ENCODE data around the gene CBARP.

CBARP gene

DNA sequence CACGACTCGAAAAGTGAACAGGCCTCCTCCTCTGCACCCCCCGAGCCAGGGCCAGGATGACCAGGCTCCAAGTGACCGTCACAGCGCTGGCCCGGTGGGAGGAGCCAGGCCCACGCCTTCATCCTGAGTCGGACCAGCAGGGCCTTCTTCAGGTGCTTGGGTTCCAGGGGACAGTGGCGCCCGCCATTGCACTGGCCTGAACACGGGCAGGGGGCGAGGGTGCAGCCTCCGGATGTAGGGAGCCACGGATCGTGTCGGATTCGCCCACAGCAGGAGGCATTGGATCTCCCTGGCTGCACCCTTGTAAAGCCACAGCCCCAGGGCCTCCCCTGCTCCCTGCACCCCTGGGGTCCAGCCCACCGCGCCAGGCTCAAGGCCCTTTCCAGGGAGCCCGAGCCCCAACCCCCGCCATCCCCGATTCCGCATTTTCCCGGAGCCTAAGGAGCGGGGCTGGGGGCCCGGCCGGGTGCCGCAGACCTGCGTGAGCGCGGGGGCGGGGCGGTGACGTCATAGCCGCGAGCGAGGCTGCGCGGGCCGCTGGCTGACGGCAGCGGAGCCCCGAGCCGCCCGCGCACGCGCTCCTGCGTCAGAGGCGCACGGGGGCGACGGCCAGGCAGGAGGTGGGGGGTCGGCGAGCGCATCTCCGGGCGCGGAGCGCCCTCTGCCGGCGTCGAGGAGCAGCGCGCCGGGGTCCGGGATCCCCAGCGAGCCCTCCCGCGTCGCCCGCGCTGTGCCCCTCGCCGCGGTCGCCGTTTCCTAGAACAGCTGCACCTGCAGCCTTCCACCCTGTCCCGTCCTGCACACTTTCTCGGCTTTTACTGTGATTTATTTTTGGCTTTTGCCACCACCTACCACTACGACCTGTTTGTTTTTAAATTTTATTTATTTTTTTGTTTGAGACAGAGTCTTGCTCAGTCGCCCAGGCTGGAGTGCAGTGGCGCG is 2.3 kb upstream of the CBARP start:
- DNase-seq (ENCODE audit: low spot score) = peak; percentile 80

- DNase-seq (ENCODE audit: low spot score) = no peak
These were observed 1.6 kb upstream of the CBARP start for GRCh38 chr19:1239420-1239795.

DNA sequence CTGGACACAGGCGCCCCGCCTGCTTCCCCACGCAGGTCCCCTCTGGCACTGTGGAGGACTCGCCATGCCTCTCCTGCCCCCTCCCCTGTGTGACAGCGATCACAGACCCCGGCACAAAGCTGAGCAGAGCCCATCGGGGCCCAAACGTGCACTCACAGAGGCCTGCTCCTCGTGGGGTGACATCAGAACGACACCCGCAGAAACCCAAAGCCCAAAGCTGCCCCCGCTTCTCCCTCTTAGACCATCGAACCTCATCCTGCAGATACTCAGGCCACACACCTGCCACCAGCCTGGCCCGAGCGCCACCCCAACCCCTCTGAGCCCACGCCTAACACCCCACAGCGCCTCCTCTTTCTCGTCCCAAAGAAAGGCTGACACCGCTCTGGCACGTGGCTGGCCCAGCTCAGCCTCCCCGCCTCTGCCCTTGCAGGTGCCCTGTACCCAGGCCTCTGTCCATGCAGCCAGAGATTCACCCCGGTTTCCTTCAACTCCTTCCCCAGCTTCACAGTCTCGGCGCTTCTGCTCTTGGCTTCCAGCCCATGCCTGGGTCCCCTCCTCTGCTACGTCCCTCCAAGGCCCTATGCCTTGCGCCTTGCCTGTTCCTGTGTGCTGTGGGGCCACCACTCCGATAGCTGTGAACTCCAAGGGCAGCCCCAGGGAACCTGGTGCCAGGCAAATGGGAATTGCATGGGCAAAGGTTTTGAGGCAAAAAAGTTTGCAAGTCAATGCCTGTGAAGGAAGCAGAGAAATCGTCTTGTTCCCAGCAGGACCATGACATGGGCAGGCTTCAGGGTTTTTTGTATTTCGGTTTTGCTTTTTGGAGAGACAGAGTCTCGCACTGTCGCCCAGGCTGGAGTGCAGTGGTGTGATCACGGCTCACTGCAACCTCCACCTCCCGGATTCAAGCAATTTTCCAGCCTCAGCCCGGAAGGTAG is 831 bp upstream of the CBARP start:
- DNase-seq (ENCODE audit: low spot score) = no peak

GRCh38 chr19:1237027-1237659 is 662 bp downstream of the CBARP start:
- DNase-seq (ENCODE audit: low spot score) = no peak

DNA sequence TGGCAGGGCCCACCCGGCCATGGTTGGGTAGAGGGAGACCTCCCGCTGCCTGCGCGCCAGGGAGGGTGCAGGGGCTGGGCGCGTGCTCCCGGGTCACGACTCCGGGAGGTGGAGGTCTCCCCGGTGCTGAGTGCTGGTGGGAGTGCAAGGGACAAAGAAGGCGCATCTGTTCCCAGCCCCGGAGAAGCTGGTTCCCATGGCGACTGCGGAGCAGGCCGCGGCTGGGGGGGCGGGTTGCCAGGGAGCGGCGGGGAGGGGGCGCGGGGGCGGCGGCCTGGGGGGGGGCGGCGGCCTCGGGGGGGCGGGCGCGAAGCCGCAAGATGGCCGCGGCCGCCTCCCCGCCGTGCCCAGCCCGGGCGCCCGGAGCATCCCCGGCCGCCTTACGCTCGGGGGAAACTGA is 1.2 kb downstream of the CBARP start:
- no peak for DNase-seq (ENCODE audit: low spot score)

DNA sequence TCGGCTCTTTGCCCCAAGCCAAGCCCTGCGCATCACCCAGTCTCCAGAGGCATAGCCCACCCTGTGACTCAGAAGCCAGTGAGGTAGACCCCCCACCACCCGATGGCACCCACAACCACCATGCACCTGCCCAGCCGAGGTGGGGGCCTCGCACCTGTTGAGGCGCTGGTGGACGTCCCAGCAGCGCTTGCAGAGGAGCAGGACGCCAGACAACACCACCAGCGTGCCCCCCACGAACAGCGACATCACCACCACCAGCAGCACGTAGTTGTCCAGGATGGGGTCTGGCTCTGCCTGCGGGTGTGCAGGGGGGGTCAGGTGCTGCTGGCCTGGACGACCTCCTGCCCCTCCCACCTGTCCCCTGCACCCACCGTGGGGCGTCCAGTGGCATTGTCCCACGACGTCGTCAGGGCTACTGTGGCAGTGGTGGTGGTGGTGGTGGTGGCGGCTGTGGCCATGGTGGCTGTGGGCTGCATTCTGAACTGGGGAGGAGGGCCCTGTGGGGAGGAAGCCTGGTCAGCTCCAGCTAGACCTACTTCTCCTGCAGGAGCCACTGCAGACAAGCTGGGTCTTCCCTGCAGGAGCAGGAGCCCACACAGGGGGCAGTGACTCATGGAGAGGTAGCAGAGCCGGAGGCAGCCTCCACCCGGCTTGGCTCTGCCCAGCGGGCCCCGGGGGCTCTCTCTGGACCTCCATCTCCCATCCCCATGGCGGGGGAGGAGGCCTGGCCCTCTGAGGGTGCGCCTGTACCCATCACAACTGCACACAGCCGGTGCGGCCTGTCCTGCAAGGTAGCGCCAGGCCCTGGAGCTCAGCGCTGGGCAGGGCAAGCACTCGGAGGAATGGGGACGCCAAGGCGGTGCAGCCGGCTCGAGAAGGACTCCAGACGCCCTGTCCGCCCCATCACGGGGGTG is 1.9 kb downstream of the CBARP start:
- no peak for DNase-seq (ENCODE audit: low spot score)

- no peak for DNase-seq (ENCODE audit: low spot score)
These were observed 2.8 kb downstream of the CBARP start for GRCh38 chr19:1234955-1235380.

GRCh38 chr19:1234051-1234954 is 3.5 kb downstream of the CBARP start:
- DNase-seq (ENCODE audit: low spot score) = no peak

DNA sequence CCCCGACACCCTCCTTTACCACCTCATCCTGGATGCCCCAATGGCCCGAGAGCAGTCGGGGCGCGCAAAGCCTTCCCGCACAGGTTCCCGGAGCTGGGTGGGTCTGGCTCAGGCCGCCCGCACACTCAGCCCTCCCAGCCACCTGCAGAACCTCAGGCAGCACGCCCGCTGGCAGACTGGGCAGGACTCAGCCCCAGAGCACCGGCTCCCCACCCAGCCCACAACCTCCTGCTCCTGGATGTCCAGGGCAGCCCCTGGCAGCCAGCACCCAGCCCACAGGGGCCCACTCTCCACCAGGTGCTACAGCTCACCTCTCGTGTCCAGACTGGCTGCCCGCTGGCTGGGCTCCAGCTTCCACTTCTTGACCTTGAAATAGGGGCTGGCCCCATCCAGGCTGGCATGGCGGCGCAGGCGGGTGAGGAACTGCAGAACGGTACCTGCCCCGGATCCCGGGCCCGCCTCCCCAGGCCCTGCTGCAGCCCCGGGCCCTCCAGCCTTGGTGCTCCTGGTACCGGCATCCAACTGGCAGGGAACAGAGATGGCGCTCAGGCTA is 4.6 kb downstream of the CBARP start:
- DNase-seq (ENCODE audit: low spot score) = no peak

DNA sequence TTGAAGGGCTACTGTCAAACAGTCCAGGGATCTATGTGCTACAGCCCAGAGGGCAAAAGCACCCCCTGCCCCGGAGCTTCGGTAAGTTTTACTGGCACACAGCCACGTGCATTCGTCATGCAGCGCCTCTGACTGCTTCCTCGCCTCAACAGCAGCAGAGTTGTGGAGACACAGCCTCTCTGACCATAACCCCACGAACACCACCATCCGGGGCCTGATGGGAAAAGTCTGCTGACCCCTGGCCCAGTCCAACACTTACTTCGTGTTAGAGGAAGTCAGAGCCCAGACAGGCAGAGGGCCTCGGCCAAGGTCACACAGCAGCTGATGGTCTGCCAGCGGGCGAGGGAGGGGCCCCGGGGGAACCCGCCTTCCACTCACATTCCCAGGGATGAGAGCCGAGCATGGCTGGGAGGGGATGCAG is 5.1 kb downstream of the CBARP start:
- no peak for DNase-seq (ENCODE audit: low spot score)

DNA sequence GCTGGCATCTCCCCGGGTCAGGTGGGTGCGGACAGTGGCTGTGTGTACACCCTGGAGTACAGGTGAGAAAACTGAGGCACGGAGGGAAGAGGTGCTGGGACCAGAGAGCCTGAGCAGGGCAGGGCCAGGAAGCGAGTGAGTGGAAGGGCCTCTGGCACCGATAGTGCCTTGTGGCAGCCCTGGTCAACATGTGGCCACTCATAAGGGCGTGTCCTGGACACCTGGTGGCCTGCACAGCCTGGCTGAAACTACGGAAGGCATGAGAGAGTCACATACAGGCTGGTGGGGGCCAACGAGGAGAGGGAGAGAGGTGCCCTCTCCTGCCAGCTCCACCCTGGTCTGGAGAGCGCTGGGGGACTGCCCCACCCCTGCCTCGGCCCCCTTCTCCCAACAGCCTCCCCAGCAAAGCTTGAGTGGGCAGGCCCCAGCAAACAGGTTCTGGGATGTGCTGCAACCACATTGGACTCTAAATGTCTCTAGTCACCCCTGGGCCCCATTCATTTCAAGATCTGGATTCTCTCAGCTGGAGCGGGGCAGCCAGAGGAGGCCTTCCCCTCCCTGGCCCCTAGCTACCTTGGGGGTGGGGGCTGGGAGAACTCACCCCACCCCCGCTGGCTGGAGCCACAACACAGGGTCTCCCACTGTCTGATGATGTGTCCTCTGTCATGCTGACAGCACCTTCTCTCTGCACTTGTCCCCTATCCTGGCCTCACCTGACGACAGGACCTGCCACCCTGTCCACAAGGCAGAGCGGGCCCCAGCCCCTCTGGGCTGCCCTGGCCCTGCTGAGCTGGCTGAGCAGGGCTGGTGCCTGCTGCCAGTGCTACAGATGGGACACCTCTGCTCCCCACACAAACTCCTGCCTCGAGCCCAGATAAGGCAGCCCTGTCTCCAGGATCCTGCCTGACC is 5.8 kb downstream of the CBARP start:
- DNase-seq (ENCODE audit: low spot score) = no peak

- no peak for DNase-seq (ENCODE audit: low spot score)
These were observed 6.9 kb downstream of the CBARP start for GRCh38 chr19:1230783-1231489.

DNA sequence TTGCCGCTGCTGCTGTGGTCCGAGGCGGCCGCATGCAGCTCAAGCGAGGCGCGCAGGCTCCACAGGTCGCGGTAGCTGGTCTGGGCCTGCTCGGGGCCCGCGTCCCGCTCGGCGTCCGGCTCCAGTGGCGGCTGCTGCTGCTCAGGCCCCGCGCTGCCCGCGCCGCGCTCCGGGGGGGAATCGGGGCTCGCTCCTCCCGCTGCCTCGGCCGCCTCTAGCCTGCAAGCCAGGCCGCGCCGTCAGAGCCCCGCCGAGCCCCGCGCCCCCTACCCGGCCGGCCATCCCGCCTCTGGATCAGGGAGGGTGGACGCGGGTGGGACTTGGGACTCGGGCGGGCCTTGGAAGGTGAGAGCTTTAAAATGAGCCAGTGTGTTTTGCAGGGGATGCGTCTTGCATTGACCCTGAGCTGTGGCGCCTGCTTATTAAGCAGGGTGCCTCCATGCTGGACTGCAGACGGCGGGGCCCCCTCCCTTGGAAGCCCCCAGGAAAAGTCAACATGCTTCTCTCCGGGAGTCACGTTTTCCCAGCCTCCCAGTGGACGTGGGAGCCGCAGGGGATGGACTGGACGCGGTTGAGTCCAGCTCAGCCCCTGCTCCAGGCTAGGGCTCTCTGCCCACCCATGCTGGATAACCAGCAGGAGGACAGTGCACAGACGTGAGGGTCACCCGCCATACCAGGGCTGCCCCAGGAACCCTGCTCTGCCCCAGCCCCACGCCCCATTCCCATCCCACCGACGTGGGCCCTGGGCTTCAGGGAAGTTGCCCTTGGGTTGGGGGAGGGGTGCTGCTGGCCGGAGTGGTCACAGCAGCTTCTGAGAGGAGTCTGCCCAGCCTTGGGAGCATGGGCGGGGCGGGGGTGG is 7.7 kb downstream of the CBARP start:
- no peak for DNase-seq (ENCODE audit: low spot score)

GRCh38 chr19:1229056-1229923 is 8.5 kb downstream of the CBARP start:
- DNase-seq (ENCODE audit: low spot score) = no peak

DNA sequence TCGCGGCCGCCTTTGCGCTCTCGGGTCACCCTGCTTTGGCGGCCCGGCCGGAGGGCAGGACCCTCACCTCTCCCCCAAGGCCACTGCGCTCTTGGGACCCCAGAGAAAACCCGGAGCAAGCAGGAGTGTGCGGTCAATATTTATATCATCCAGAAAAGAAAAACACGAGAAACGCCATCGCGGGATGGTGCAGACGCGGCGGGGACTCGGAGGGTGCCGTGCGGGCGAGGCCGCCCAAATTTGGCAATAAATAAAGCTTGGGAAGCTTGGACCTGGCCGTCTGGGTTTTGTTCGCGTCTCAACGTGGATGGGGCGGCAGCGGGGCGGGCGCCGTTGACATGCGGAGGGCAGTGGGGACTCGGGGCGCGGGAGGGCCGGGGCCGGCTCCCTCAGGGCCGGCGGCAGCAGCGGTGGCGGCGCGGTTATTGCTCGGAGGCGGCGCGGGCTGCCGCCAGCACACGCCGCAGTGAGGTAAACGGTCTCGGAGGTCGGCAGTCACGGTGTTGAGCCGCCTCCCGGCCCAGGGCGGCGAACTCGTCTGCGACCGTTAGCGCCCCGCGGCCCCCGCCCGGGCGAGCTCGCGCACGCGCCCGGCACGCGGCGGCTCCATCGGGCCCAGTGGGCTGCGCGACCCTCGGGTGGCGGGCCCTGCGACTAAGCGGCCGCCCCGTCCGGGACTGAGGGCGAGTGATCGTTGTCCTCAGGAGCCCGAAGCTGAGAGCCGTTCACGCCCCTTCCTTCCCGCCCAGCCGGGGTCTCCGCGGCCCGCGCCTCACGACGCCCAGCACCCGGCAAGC is 9.4 kb downstream of the CBARP start:
- DNase-seq (ENCODE audit: low spot score) = no peak
